K562 (cell line): ENCODE results near the gene LZTFL1. TPM values are rescaled to one million over a fixed set of nuclear protein-coding genes. Genes with fewer than 3 reads are reported as not detected.

Source experiments
- ATAC-seq: fragments of 200-7000 bp; cut with Tn5 transposase; 3 replicates; pipeline ENCODE4 v1.9.1; 2020; ENCODE audit warnings: moderate library complexity
- BruUV-seq: library from RNA; stranded (reverse); fragments of 400-500 nt; replicated peaks from 2 replicates; lab custom pipeline; 2021; lab: Mats Ljungman, UMichigan
- CTCF ChIA-PET: fragments of 300-600 bp; formaldehyde crosslinking; extraction: SDS; loops from one replicate; lab custom pipeline; 2021; ENCODE audit warnings: low intra/inter-chr PET ratio; lab: Yijun Ruan, JAX
- POLR2A ChIA-PET: fragments of 300-600, 350-650 bp; sonication (Branson Sonifier 250); formaldehyde crosslinking; extraction: SDS; loops from one replicate; lab custom pipeline; 2021; ENCODE audit warnings: antibody characterized with exemption, inconsistent platforms; lab: Yijun Ruan, JAX
- DNase-seq, 4 experiments: peaks; one replicate each; pipeline versions ENCODE4 v3.0.0 to v3.0.0-alpha.2; 2011 to 2018; ENCODE audit warnings: low spot score in 3 of 4, mixed read lengths in 3 of 4; ENCODE audit errors: extremely low read depth in 1 of 4
- FAIRE-seq: peaks from 2 replicates; lab custom pipeline; 2011; peaks lifted over from hg19 to GRCh38; lab: Jason Lieb, UNC
- H2AFZ ChIP-seq: 2 replicates; pipeline ENCODE4 v1.6.0; 2011; ENCODE audit warnings: low read depth, low read length, control low read depth, inconsistent platforms
- H3K27ac ChIP-seq: fragments of 200-600 bp; 3 replicates; pipeline ENCODE4 v1.8.0; 2011; ENCODE audit warnings: low read depth, mild to moderate bottlenecking, control low read depth, inconsistent platforms, low read length, moderate library complexity, mixed read lengths; ENCODE audit errors: extremely low read depth
- H3K27me3 ChIP-seq, 2 experiments: fragments of 300-600 bp in 1 of 2; 2 replicates in 1 of 2; 3 replicates in 1 of 2; pipeline versions ENCODE4 v1.6.0 to v1.8.0; 2011; ENCODE audit warnings: inconsistent platforms in 2 of 2, low read length in 2 of 2, mild to moderate bottlenecking in 1 of 2, mixed read lengths in 1 of 2, moderate library complexity in 1 of 2; ENCODE audit not compliant: control insufficient read depth in 2 of 2, insufficient read depth in 2 of 2
- H3K36me3 ChIP-seq: fragments of 300-600 bp; 3 replicates; pipeline ENCODE4 v1.8.0; 2011; ENCODE audit warnings: mild to moderate bottlenecking, low read length, inconsistent platforms; ENCODE audit not compliant: control insufficient read depth, insufficient read depth
- H3K4me1 ChIP-seq, 2 experiments: fragments of 200-600 bp in 1 of 2; replicated peaks in 1 of 2; 2 replicates in 1 of 2; 3 replicates in 1 of 2; pipeline versions ENCODE4 v1.5.1 to v1.8.0; 2011; ENCODE audit warnings: inconsistent platforms in 2 of 2, low read length in 2 of 2, mild to moderate bottlenecking in 1 of 2, mixed read lengths in 1 of 2, moderate library complexity in 1 of 2; ENCODE audit not compliant: control insufficient read depth in 2 of 2, insufficient read depth in 2 of 2
- H3K4me2 ChIP-seq: 2 replicates; pipeline ENCODE4 v1.6.1; 2011; ENCODE audit warnings: low read length, control low read depth, inconsistent platforms, mixed read lengths; ENCODE audit not compliant: insufficient read depth
- H3K4me3 ChIP-seq: fragments of 200-600 bp; sonication (generic), shearing (Covaris generic); 2 replicates; pipeline ENCODE4 v1.5.1; 2016; ENCODE audit warnings: control low read depth, inconsistent platforms
- H3K79me2 ChIP-seq: fragments of 200-600 bp; 3 replicates; pipeline ENCODE4 v1.8.0; 2011; ENCODE audit warnings: low read length, inconsistent platforms; ENCODE audit not compliant: control insufficient read depth, insufficient read depth
- H3K9ac ChIP-seq, 2 experiments: 2 replicates each; pipeline versions ENCODE4 v1.6.0 to v1.6.1; 2011; ENCODE audit warnings: low read depth in 2 of 2, low read length in 2 of 2, control low read depth in 1 of 2, inconsistent platforms in 1 of 2, mild to moderate bottlenecking in 1 of 2, mixed read lengths in 1 of 2; ENCODE audit not compliant: insufficient read depth in 1 of 2
- H3K9me1 ChIP-seq: one replicate; pipeline ENCODE4 v1.6.0; 2011; ENCODE audit warnings: inconsistent platforms, mild to moderate bottlenecking, low read length, moderate library complexity; ENCODE audit not compliant: control insufficient read depth, insufficient read depth
- H3K9me3 ChIP-seq: replicated peaks from 2 replicates; pipeline ENCODE4 v1.5.1; 2011; ENCODE audit warnings: low read depth, low read length, inconsistent platforms; ENCODE audit not compliant: control insufficient read depth, insufficient read depth
- H4K20me1 ChIP-seq: replicated peaks from 2 replicates; pipeline ENCODE4 v1.6.1; 2011; ENCODE audit warnings: low read length, inconsistent platforms, mixed read lengths; ENCODE audit not compliant: control insufficient read depth, insufficient read depth
- DACH1 ChIP-seq: fragments of 450-650 bp; IDR thresholded peaks from 2 replicates; pipeline ENCODE4 v1.6.1; 2018; ENCODE audit not compliant: partially characterized antibody
- FIP1L1 ChIP-seq: fragments of 200-400 bp; formaldehyde crosslinking; IDR thresholded peaks from 2 replicates; pipeline ENCODE4 v1.6.1; 2018; ENCODE audit warnings: mild to moderate bottlenecking, low read depth, low read length; ENCODE audit not compliant: poor library complexity, severe bottlenecking
- NONO ChIP-seq, 2 experiments: fragments of 200-400 bp in 1 of 2; fragments of 450-650 bp in 1 of 2; formaldehyde crosslinking in 1 of 2; IDR thresholded peaks; 2 replicates each; pipeline ENCODE4 v1.6.1; 2017; ENCODE audit warnings: low read depth in 2 of 2, mild to moderate bottlenecking in 2 of 2, moderate library complexity in 2 of 2, low read length in 1 of 2
- NR1H2 ChIP-seq: sonication (generic); formaldehyde crosslinking; IDR thresholded peaks from 2 replicates; pipeline ENCODE4 v1.4.0; 2020; ENCODE audit warnings: mild to moderate bottlenecking, missing genetic modification reagents
- POLR3A ChIP-seq: IDR thresholded peaks from 2 replicates; pipeline ENCODE4 v1.6.1; 2011; ENCODE audit warnings: borderline replicate concordance, mild to moderate bottlenecking, moderate library complexity; ENCODE audit not compliant: insufficient read length, insufficient read depth; ENCODE audit errors: extremely low read depth
- WGBS: fragments of 100-300 bp; shearing (Covaris generic); methylation state at CpG from one replicate; pipeline ENCODE4 v1.1.6; 2016; ENCODE audit warnings: low coverage, mixed read lengths; ENCODE audit not compliant: insufficient coverage; ENCODE audit errors: missing lambda C conversion rate; 5-methylcytosine and 5-hydroxymethylcytosine counted together
- in situ Hi-C: fragments of 300-500 bp; cut with MboI; formaldehyde crosslinking; loops from 4 replicates; pipeline ENCODE4 v1.15.0; 2018; ENCODE audit warnings: inconsistent platforms, mixed read lengths
- intact Hi-C: fragments of 100-400 bp; cut with micrococcal nuclease; formaldehyde crosslinking; loops from 2 replicates; pipeline ENCODE4 v1.14.2; 2022
- polyA plus RNA-seq, 8 experiments: library from polyadenylated mRNA; depleted of rRNA in 4 of 8; stranded (reverse) in 5 of 8; unstranded in 3 of 8; fragments of >200 nt; fragmentation: Nextera tagmentation in 2 of 8; fragmentation: Illumina TruSeq in 1 of 8; extraction: Ambion mirVana in 2 of 8; extraction: Trizol in 1 of 8; gene quantifications; 2 replicates each; pipeline versions ENCODE4 v1.2.1 to v1.2.3, GENCODE V29; 2011 to 2014; ENCODE audit warnings: inconsistent platforms in 1 of 8, missing spikeins in 1 of 8
- total RNA-seq, 7 experiments: library from RNA; depleted of rRNA in 6 of 7; stranded (reverse); fragments of >200 nt in 6 of 7; fragmentation: Illumina TruSeq in 2 of 7; extraction: Trizol in 2 of 7; gene quantifications; 2 replicates each; pipeline versions ENCODE4 v1.2.1 to v1.2.3, GENCODE V29; 2011 to 2021; ENCODE audit warnings: low replicate concordance in 1 of 7
- TF ChIP-seq, protein P1 (sequence below), 2 experiments: fragments of 450-650 bp; conservative IDR thresholded peaks; 2 replicates each; pipeline ENCODE4 v1.6.1; 2017; ENCODE audit warnings: mild to moderate bottlenecking in 2 of 2, moderate library complexity in 2 of 2
- TF ChIP-seq, protein P2 (sequence below): fragments of 450-650 bp; IDR thresholded peaks from 2 replicates; pipeline ENCODE4 v1.6.1; 2017; ENCODE audit warnings: antibody characterized with exemption

Gene LZTFL1
- total and polyA plus RNA-seq, 9 of the 15 experiments (the other 6 are each of a cell fraction or from before 2014, with no cell fraction given): 10.7 to 33.7 (median 15.3) TPM

DNA sequence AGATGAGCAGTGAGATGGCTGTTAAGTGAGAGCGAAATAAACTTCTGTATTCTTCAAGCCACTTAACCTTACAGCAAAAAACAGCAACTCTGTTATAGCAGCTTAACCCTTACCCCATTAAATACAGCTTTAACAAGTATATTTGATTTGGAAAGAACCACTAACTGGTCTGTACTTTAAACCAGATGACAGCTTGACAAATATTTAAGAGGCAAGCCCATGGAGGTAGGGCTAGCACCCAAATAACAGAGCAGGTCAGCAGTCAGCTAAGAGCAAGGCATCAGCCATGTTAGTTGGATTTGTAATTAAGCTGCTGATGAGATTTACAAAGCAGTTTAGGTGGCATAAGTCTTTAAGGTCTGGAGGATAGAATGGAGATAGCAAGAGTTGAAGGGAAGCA lies 3.5 kb downstream of the LZTFL1 start:
- ATAC-seq: no peak
- WGBS: 5% methylated on average over 1 of the region's 1 CpG
- CTCF ChIA-PET: no interaction called here

More for the DNA sequence above, 3.5 kb downstream of the LZTFL1 start:
- Histone ChIP-seq H4K20me1 (no peaks in the 10 kb centered on the region), H3K4me1 (peaks cover 0 to 10% of the 10 kb centered on the region in 2 experiments; a peak in 3 of 5 replicates), H3K27ac (no peak overlapping the region), H3K4me3 (no peak overlapping the region), H3K9me1 (no peaks in the 10 kb centered on the region), H3K9me3 (no peaks in the 10 kb centered on the region; the same call in 1 of the 2 replicates), H3K9ac (no peak overlapping the region), H3K4me2 (no peak overlapping the region), H3K27me3 (no peaks in the 10 kb centered on the region), H2AFZ (no peak overlapping the region), H3K79me2 (no peaks in the 10 kb centered on the region), H3K36me3 (no peaks in the 10 kb centered on the region)
- BruUV-seq: no TSS peak
- DNase-seq (no peak), FAIRE-seq (no peak)
- TF ChIP-seq POLR3A: no peak
- no peak for TF ChIP-seq FIP1L1
- TF ChIP-seq DACH1: no peak
- no peak for TF ChIP-seq NR1H2
- TF ChIP-seq, protein P1, sequence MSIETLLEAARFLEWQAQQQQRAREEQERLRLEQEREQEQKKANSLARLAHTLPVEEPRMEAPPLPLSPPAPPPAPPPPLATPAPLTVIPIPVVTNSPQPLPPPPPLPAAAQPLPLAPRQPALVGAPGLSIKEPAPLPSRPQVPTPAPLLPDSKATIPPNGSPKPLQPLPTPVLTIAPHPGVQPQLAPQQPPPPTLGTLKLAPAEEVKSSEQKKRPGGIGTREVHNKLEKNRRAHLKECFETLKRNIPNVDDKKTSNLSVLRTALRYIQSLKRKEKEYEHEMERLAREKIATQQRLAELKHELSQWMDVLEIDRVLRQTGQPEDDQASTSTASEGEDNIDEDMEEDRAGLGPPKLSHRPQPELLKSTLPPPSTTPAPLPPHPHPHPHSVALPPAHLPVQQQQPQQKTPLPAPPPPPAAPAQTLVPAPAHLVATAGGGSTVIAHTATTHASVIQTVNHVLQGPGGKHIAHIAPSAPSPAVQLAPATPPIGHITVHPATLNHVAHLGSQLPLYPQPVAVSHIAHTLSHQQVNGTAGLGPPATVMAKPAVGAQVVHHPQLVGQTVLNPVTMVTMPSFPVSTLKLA (conservative IDR thresholded peaks at IDR 0.05): no peak
- TF ChIP-seq, protein P2, sequence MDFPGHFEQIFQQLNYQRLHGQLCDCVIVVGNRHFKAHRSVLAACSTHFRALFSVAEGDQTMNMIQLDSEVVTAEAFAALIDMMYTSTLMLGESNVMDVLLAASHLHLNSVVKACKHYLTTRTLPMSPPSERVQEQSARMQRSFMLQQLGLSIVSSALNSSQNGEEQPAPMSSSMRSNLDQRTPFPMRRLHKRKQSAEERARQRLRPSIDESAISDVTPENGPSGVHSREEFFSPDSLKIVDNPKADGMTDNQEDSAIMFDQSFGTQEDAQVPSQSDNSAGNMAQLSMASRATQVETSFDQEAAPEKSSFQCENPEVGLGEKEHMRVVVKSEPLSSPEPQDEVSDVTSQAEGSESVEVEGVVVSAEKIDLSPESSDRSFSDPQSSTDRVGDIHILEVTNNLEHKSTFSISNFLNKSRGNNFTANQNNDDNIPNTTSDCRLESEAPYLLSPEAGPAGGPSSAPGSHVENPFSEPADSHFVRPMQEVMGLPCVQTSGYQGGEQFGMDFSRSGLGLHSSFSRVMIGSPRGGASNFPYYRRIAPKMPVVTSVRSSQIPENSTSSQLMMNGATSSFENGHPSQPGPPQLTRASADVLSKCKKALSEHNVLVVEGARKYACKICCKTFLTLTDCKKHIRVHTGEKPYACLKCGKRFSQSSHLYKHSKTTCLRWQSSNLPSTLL: no peak
- TF ChIP-seq NONO (IDR thresholded peaks at IDR 0.05; ENCODE audit: low read depth in 2 of 2, low read length in 1 of 2): no peak
- intact Hi-C loops (no loop called here), in situ Hi-C loops (no loop called here)
- POLR2A ChIA-PET: no interaction called here
